22Rv1 (cell line): ENCODE data around the gene ZSWIM5.

ENCODE experiments used
- ZFX ChIP-seq: fragments of 450-650 bp; IDR thresholded peaks from 2 replicates; pipeline ENCODE4 v1.6.1; 2017; ENCODE audit warnings: antibody characterized with exemption, borderline replicate concordance
- TF ChIP-seq, protein P1 (sequence below): fragments of 450-650 bp; IDR thresholded peaks from 2 replicates; pipeline ENCODE4 v1.5.1; 2017; ENCODE audit warnings: mild to moderate bottlenecking

DNA sequence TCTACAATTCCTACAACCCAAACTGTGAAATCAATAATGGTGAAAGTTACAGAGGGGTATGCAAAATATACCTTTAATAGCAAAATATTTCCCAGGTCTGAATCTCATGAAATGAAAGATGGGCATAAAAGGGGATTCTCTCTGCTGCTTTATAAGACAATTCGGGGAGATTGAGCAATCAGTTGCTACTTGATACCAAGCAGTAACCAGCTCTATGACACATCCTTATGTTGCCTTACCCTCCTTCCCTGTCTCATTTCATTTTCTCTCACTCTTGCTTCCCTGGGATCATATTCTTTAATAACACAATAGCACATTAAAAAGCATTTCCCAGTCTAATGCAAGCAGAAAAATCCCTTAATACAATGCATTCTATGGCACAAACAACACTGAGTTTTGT, 29.0 kb downstream of the ZSWIM5 start:
- TF ChIP-seq, protein P1, sequence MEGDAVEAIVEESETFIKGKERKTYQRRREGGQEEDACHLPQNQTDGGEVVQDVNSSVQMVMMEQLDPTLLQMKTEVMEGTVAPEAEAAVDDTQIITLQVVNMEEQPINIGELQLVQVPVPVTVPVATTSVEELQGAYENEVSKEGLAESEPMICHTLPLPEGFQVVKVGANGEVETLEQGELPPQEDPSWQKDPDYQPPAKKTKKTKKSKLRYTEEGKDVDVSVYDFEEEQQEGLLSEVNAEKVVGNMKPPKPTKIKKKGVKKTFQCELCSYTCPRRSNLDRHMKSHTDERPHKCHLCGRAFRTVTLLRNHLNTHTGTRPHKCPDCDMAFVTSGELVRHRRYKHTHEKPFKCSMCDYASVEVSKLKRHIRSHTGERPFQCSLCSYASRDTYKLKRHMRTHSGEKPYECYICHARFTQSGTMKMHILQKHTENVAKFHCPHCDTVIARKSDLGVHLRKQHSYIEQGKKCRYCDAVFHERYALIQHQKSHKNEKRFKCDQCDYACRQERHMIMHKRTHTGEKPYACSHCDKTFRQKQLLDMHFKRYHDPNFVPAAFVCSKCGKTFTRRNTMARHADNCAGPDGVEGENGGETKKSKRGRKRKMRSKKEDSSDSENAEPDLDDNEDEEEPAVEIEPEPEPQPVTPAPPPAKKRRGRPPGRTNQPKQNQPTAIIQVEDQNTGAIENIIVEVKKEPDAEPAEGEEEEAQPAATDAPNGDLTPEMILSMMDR = no peak
- no peak for TF ChIP-seq ZFX
